BLaER1 treated with 17β-estradiol and CSF1 and Interleukin-3, amounts not matched to agents 10 nM and 100 nM (cell line): ENCODE measurements around the gene FNIP2.

Experiments used
- H3K27ac ChIP-seq, 11 experiments: shearing (Covaris generic); formaldehyde crosslinking; 2 replicates each; pipeline ENCODE4 v1.8.1; 2022
- H3K27me3 ChIP-seq, 11 experiments: shearing (Covaris generic); formaldehyde crosslinking; 2 replicates each; pipeline ENCODE4 v1.8.1; 2022
- H3K36me3 ChIP-seq, 11 experiments: shearing (Covaris generic); formaldehyde crosslinking; 2 replicates each; pipeline ENCODE4 v1.8.1; 2022
- H3K4me1 ChIP-seq, 10 experiments: shearing (Covaris generic); formaldehyde crosslinking; 2 replicates each; pipeline ENCODE4 v1.8.1; 2022
- H3K4me2 ChIP-seq, 11 experiments: shearing (Covaris generic); formaldehyde crosslinking; 2 replicates each; pipeline ENCODE4 v1.8.1; 2022
- H3K4me3 ChIP-seq, 10 experiments: shearing (Covaris generic); formaldehyde crosslinking; 2 replicates each; pipeline ENCODE4 v1.8.1; 2022
- H3K9ac ChIP-seq, 11 experiments: shearing (Covaris generic); formaldehyde crosslinking; 2 replicates each; pipeline ENCODE4 v1.8.1; 2022
- H3K9me3 ChIP-seq, 11 experiments: shearing (Covaris generic); formaldehyde crosslinking; replicated peaks in 1 of 11; 2 replicates each; pipeline ENCODE4 v1.8.1; 2022
- H4K20me1 ChIP-seq, 11 experiments: shearing (Covaris generic); formaldehyde crosslinking; 2 replicates each; pipeline ENCODE4 v1.8.1; 2022
- Cebpa-rat ChIP-seq, 11 experiments: shearing (Covaris generic); IDR thresholded peaks; 2 replicates each; pipeline ENCODE4 v1.8.1; 2022

The FNIP2 gene

DNA sequence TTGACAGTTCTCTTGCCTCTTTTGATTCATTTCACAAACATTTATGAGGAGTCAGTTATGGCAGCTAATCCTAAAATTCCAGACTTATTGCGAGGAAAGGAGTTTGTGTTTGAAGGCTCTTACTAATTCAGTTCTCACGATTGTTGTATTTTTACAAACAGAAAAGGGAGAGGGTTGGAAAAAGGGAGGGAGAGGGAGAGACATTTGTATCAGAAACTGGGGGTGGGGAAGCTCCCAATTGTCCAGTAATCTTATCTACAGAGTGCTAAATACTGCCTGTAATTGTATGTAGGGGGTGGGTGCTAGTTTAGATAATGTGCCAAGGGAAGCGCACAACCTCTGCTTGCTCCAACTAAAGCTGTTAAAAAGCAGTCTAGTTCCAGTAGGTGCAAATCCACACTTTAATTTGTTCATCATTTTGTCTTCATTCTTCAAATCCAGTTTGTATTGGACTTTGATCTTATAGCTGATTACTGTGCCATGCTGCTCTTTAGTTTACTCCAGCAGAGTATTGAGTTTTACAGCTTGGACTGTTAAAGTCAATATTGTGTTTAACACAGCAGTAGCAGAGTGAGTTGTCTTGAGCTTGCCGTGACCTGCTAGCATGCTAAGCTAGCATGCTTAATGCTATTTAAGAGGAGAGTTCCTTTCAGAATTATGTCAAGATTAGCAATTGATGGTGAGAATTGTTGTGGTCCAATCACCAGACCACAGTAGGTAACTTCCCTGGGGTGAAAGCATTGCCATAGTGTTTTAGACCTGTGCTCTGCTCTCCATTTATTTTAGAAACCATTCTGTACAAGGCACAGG is 13.9 kb downstream of the FNIP2 start:
- Histone ChIP-seq H3K4me2 (peak overlapping the region in 4 of 11 experiments; percentile 39 to 92 (median 83); a peak in 7 of 22 replicates), H3K4me1 (peaks cover 11 to 94% (median 16%) of the 10 kb centered on the region in 10 experiments), H3K4me3 (no peak overlapping the region), H3K27ac (peak overlapping the region in 1 of 11 experiments; percentile 5; a peak in 3 of 22 replicates), H3K27me3 (no peaks in the 10 kb centered on the region), H4K20me1 (peaks cover 0 to 100% (median 0%) of the 10 kb centered on the region in 11 experiments; a peak in 5 of 22 replicates), H3K36me3 (no peaks in the 10 kb centered on the region), H3K9ac (peak overlapping the region in 1 of 11 experiments; percentile 43; a peak in 1 of 22 replicates), H3K9me3 (no peaks in the 10 kb centered on the region)
- no peak for TF ChIP-seq Cebpa-rat (IDR thresholded peaks at IDR 0.05)

DNA sequence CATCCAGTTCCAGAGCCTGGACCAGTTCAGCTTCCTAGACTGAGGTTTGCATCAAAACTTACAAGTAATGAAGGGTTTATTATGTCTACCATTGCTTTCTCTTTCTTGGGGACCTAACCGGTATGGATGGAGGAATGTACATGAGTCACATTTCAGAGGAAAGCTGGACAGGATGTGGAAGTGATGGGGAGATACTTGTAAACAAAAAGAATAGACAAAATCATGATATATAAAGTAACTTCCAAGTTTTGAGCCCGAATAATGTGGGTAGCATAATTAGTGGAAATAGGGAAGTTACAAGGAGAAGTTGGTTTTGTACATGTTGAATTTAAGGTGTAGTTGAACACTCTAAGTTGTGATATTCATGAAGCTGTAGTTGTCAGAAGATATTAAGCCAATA is 15.0 kb downstream of the FNIP2 start:
- Histone ChIP-seq H3K36me3 (no peaks in the 10 kb centered on the region), H3K9ac (no peak overlapping the region), H3K4me3 (peak overlapping the region in 1 of 10 experiments; percentile 5; a peak in 1 of 20 replicates), H3K4me2 (peak overlapping the region in 7 of 11 experiments; percentile 5 to 92 (median 44); a peak in 11 of 22 replicates), H3K4me1 (peaks cover under 1 to 94% (median 14%) of the 10 kb centered on the region in 10 experiments; a peak in 16 of 20 replicates), H4K20me1 (peaks cover 0 to 100% (median 0%) of the 10 kb centered on the region in 11 experiments; a peak in 6 of 22 replicates), H3K27ac (peak overlapping the region in 3 of 11 experiments; percentile 5 to 27 (median 17); a peak in 3 of 22 replicates), H3K9me3 (no peaks in the 10 kb centered on the region), H3K27me3 (no peaks in the 10 kb centered on the region)
- TF ChIP-seq Cebpa-rat (IDR thresholded peaks at IDR 0.05) = no peak

DNA sequence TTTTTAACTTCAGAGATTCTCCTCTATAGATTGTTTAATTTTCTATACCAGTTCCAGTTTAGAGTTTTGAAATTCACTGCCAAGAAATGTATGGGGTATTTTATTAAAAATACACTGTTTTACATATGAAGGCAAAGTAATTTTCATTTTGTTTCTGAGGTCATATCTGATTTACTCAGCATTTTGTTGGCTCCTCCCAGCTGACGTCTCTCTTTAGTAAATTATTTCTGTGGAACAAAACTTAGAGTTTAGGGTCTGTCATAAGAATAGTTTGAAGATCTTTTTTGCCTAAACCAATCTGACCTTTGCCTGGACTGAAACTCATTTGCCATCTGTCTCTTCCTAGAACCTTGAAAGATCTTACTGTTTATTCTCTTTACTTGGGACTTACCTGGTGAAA is 16.9 kb downstream of the FNIP2 start:
- no peak overlapping the region for H3K27ac ChIP-seq
- TF ChIP-seq Cebpa-rat (IDR thresholded peaks at IDR 0.05) = no peak
- H3K36me3 ChIP-seq = no peaks in the 10 kb centered on the region
- peaks cover 0 to 100% (median 0%) of the 10 kb centered on the region in 11 experiments; a peak in 6 of 22 replicates for H4K20me1 ChIP-seq
- no peaks in the 10 kb centered on the region for H3K27me3 ChIP-seq
- no peak overlapping the region for H3K4me3 ChIP-seq
- no peaks in the 10 kb centered on the region for H3K9me3 ChIP-seq
- H3K4me1 ChIP-seq = peaks cover 0 to 97% (median 13%) of the 10 kb centered on the region in 10 experiments; a peak in 12 of 20 replicates
- no peak overlapping the region for H3K9ac ChIP-seq
- peak overlapping the region in 2 of 11 experiments; percentile 87 to 92; a peak in 3 of 22 replicates for H3K4me2 ChIP-seq

DNA sequence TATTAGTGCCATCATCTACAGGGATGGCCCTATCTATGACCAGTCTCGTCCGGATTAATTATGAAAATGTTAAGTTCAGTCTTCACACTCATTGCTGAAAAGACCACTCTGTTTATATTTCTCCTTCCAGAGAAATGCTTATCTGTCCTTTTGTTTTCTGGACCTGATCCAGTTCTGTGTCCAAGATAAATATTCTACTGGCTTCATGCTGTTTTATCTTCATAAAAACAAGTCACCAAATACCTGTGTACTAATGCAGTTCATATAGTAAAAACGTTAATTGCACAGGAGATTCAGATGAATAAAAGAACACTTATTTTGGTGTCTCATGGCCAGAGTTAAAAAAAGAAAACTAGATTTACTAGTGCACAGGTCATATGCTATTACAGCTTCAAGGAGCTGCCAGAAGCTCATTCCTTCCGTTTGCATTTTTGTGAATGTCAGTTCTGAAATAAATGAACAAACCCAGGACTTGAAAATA is 17.3 kb downstream of the FNIP2 start:
- Histone ChIP-seq H4K20me1 (peaks cover 0 to 99% (median 0%) of the 10 kb centered on the region in 11 experiments; a peak in 6 of 22 replicates), H3K9ac (0 out of 22 replicates have a peak overlapping the region, but pooled peaks of 1 of the 11 experiments have one; percentile 26), H3K4me2 (peak overlapping the region in 2 of 11 experiments; percentile 68 to 92; a peak in 3 of 22 replicates), H3K27me3 (no peaks in the 10 kb centered on the region), H3K36me3 (no peaks in the 10 kb centered on the region), H3K27ac (no peak overlapping the region), H3K9me3 (no peaks in the 10 kb centered on the region), H3K4me3 (no peak overlapping the region), H3K4me1 (peaks cover 0 to 97% (median 13%) of the 10 kb centered on the region in 10 experiments; a peak in 12 of 20 replicates)
- TF ChIP-seq Cebpa-rat (IDR thresholded peaks at IDR 0.05) = no peak

DNA sequence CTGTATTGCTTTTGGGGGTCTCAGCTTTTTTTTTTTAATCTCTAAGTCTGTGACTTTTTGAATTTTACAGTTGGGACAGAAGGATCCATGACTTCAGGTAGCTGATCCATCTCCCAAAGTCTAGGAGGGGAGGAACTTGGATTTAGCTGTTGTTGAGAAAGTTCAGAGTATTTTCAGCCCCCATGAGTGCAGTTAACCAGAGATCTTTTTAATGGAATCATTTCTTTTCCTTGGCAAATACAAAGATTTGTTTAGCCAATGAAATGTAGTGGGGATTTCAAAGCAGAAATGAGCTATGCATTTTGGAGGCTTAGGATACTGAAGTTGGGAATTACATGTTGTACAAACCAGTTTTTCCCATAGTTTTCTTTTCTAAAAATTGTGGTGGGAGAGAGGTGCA is 18.1 kb downstream of the FNIP2 start:
- Histone ChIP-seq H3K27me3 (no peaks in the 10 kb centered on the region), H3K4me3 (no peak overlapping the region), H3K4me1 (peaks cover 0 to 97% (median 16%) of the 10 kb centered on the region in 10 experiments; a peak in 14 of 20 replicates), H3K9ac (no peak overlapping the region), H3K27ac (no peak overlapping the region), H3K36me3 (no peaks in the 10 kb centered on the region), H3K4me2 (peak overlapping the region in 2 of 11 experiments; percentile 68 to 92; a peak in 4 of 22 replicates), H4K20me1 (peaks cover 0 to 99% (median 0%) of the 10 kb centered on the region in 11 experiments; a peak in 6 of 22 replicates), H3K9me3 (no peaks in the 10 kb centered on the region)
- no peak for TF ChIP-seq Cebpa-rat (IDR thresholded peaks at IDR 0.05)

DNA sequence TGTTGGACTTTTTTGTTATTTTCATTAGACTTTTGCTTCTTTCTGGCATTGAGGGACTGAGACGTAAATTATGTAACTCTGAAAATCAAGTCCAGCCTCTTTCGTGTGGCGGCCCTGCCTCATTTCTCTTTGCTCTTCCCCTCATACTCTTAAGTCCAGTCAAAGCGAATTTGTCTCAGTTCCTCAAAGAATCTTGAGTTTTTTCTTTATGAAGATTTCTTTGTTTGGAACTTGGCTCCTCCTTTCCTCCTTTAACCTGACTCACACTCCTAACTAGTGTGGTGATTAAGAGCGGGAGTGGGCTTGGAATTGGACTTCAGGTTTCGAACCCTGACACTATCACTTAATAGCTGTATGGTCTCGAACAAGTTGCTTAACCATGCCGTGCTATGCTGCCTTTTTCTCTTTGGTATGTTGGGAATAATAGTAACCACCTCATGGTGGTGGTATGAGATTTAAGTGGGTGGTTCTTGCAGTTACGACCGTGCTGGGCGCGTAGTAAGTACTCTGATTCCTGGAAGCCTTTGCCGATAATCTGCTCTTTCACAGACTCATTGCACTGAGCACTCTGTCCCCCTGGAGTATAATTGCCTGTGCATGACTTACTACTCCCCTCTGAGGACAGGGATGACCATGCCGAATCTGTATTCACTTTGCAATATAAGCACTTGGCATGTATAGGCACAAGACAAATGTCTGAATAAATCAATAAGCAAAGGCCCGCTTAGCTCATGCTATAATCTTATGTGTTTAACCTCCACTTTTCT is 19.1 kb downstream of the FNIP2 start:
- Histone ChIP-seq H3K9me3 (no peaks in the 10 kb centered on the region), H3K27me3 (no peaks in the 10 kb centered on the region), H3K27ac (peak overlapping the region in 1 of 11 experiments; percentile 9; a peak in 1 of 22 replicates), H3K9ac (no peak overlapping the region), H3K36me3 (0 out of 22 replicates have a peak, but pooled peaks cover 0 to 7% (median 0%) of the 10 kb centered on the region in 11 experiments), H4K20me1 (peaks cover 0 to 99% (median 0%) of the 10 kb centered on the region in 11 experiments; a peak in 6 of 22 replicates), H3K4me1 (peaks cover 0 to 97% (median 16%) of the 10 kb centered on the region in 10 experiments; a peak in 14 of 20 replicates), H3K4me3 (no peak overlapping the region), H3K4me2 (peak overlapping the region in 6 of 11 experiments; percentile 3 to 92 (median 27); a peak in 6 of 22 replicates)
- TF ChIP-seq Cebpa-rat (IDR thresholded peaks at IDR 0.05) = no peak

DNA sequence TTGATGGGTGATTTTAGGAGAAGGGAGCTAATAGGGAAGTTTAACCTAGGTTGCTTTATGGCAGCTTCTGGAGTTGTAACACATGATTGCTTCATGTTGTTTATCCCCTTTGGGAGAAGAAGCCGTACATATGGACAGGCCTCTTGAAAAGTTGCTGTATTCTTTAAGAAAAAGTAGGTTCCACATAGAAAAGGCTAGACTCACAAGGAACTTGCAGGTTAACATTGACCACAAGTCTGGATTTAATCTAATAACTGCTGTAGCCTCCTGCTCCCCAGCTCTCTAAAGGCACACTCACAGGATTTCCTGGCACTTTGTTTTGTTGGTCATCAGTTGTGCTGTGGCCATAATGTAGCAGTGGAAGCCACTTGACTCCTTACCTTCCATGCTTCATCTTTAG is 19.7 kb downstream of the FNIP2 start:
- TF ChIP-seq Cebpa-rat (IDR thresholded peaks at IDR 0.05) = no peak
- H3K36me3 ChIP-seq = 0 out of 22 replicates have a peak, but pooled peaks cover 0 to 7% (median 0%) of the 10 kb centered on the region in 11 experiments
- H3K4me2 ChIP-seq = peak overlapping the region in 6 of 11 experiments; percentile 3 to 92 (median 27); a peak in 7 of 22 replicates
- no peak overlapping the region for H3K4me3 ChIP-seq
- no peaks in the 10 kb centered on the region for H3K9me3 ChIP-seq
- no peaks in the 10 kb centered on the region for H3K27me3 ChIP-seq
- H4K20me1 ChIP-seq = peaks cover 0 to 98% (median 0%) of the 10 kb centered on the region in 11 experiments; a peak in 6 of 22 replicates
- H3K9ac ChIP-seq = no peak overlapping the region
- peak overlapping the region in 2 of 11 experiments; percentile 0 to 9; a peak in 2 of 22 replicates for H3K27ac ChIP-seq
- peaks cover 0 to 97% (median 14%) of the 10 kb centered on the region in 10 experiments; a peak in 14 of 20 replicates for H3K4me1 ChIP-seq

DNA sequence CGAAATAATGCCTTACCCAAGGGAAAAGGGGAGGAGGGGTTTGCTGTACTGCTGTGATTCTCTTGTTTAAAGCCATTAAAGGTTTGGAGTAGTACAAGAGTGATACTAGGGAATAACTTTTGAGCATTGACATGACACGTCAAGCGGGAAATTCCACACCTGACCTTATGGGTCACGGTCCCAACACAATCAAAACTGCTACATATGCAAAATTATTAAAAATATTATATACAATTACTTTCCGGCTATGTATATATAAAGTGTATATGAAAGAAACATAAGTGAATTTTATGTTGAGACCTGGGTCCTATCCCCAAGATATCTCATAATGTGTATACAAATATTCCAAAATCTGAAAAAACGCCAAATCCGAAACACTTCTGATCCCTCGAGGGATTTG is 21.0 kb downstream of the FNIP2 start:
- Histone ChIP-seq H3K27me3 (no peaks in the 10 kb centered on the region), H3K4me1 (peaks cover 0 to 87% (median 12%) of the 10 kb centered on the region in 10 experiments; a peak in 13 of 20 replicates), H4K20me1 (peaks cover 0 to 91% (median 0%) of the 10 kb centered on the region in 11 experiments; a peak in 6 of 22 replicates), H3K4me3 (no peak overlapping the region), H3K27ac (no peak overlapping the region), H3K9ac (no peak overlapping the region), H3K4me2 (peak overlapping the region in 1 of 11 experiments; percentile 68; a peak in 1 of 22 replicates), H3K9me3 (no peaks in the 10 kb centered on the region), H3K36me3 (0 out of 22 replicates have a peak, but pooled peaks cover 0 to 7% (median 0%) of the 10 kb centered on the region in 11 experiments)
- no peak for TF ChIP-seq Cebpa-rat (IDR thresholded peaks at IDR 0.05)
